SU-DHL-6 (cell line): Measurements from ENCODE around the gene HDGFL3.

Source experiments
- H2AFZ ChIP-seq: fragments of 200-600 bp; sonication (generic); 2 replicates; pipeline ENCODE4 v1.6.1; 2014; ENCODE audit warnings: low read depth, mild to moderate bottlenecking, moderate library complexity, mixed read lengths, antibody characterized with exemption, low read length; ENCODE audit not compliant: severe bottlenecking
- H3F3A ChIP-seq: fragments of 200-600 bp; shearing (Covaris generic); 2 replicates; pipeline ENCODE4 v1.6.0; 2016; ENCODE audit warnings: antibody characterized with exemption, mild to moderate bottlenecking; ENCODE audit not compliant: insufficient read depth
- H3K27ac ChIP-seq: fragments of 200-600 bp; sonication (generic); 2 replicates; pipeline ENCODE4 v1.5.1; 2016; ENCODE audit warnings: low read depth, mild to moderate bottlenecking, low read length, moderate library complexity, mixed read lengths
- H3K27me3 ChIP-seq: fragments of 200-600 bp; sonication (generic), shearing (Covaris generic); 2 replicates; pipeline ENCODE4 v1.6.0; 2014; ENCODE audit warnings: mild to moderate bottlenecking, low read length
- H3K36me3 ChIP-seq: fragments of 200-600 bp; sonication (generic); 2 replicates; pipeline ENCODE4 v1.6.1; 2014; ENCODE audit warnings: mild to moderate bottlenecking, low read length, mixed read lengths
- H3K4me2 ChIP-seq: fragments of 300-600, 200-600 bp; shearing (Covaris generic), sonication (generic); 2 replicates; pipeline ENCODE4 v1.6.0; 2014; ENCODE audit warnings: low read length, low read depth, mild to moderate bottlenecking; ENCODE audit not compliant: poor library complexity, severe bottlenecking
- H3K4me3 ChIP-seq: fragments of 200-600 bp; sonication (generic); 2 replicates; pipeline ENCODE4 v1.5.1; 2014; ENCODE audit warnings: antibody characterized with exemption, low read length, mild to moderate bottlenecking, mixed read lengths; ENCODE audit not compliant: insufficient read depth, poor library complexity, severe bottlenecking
- H3K79me2 ChIP-seq: fragments of 200-600 bp; sonication (generic); 2 replicates; pipeline ENCODE4 v1.6.1; 2014; ENCODE audit warnings: mild to moderate bottlenecking, low read length, moderate library complexity; ENCODE audit not compliant: insufficient read depth
- H3K9ac ChIP-seq: fragments of 200-600 bp; sonication (generic); 2 replicates; pipeline ENCODE4 v1.7.0; 2014; ENCODE audit warnings: mild to moderate bottlenecking, low read length
- H3K9me2 ChIP-seq: fragments of 200-600 bp; sonication (generic); replicated peaks from 2 replicates; pipeline ENCODE4 v1.6.1; 2014; ENCODE audit warnings: low read length; ENCODE audit not compliant: insufficient read depth
- H3K9me3 ChIP-seq: fragments of 200-600 bp; sonication (generic); 2 replicates; pipeline ENCODE4 v1.6.1; 2014; ENCODE audit warnings: low read length, mixed read lengths; ENCODE audit not compliant: insufficient read depth
- H4K20me1 ChIP-seq: fragments of 200-600 bp; sonication (generic); 2 replicates; pipeline ENCODE4 v1.6.1; 2014; ENCODE audit warnings: low read depth, mild to moderate bottlenecking, antibody characterized with exemption, low read length, moderate library complexity, mixed read lengths
- EZH2phosphoT487 ChIP-seq: fragments of 200-600 bp; sonication (generic), shearing (Covaris generic); conservative IDR thresholded peaks from 2 replicates; pipeline ENCODE4 v1.6.1; 2018; ENCODE audit warnings: mild to moderate bottlenecking, antibody characterized with exemption, low read length, moderate library complexity, mixed read lengths
- TF ChIP-seq, protein P1 (sequence below): fragments of 200-600 bp; sonication (generic); IDR thresholded peaks from one replicate; pipeline ENCODE4 v1.5.1; 2017; ENCODE audit warnings: antibody characterized with exemption, mild to moderate bottlenecking, low read length, moderate library complexity; ENCODE audit not compliant: insufficient read depth, poor library complexity, severe bottlenecking

The HDGFL3 gene

DNA sequence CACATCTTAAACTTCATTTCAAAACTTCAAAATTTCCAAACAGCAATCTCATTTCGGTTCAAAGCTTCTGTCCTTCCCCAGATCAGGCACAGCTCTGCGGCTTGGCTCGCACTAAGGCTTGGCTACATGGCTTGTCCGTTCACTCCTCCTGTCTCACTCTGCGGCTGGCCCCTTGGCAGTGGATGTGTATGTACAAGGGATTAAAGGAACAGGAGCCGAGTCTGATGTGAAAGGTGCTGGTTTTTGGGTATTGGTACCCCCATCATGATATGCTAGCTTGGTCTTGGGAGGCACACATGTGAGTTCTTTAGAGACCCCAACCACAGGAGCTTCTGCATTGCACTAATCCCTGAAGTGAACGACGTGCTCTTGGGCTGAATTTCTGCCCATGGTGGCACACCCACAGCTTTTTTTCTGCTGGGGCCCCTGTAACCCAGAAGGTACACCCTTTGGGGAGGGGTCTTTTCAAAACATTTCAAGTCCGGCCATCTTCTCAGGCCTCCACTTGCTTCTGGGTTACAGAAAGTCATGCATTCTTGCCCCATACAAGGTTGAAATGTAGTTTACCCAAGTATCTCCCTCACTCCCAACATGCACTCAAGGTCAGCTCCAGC, 87.5 kb downstream of the HDGFL3 start:
- Histone ChIP-seq H3K79me2 (no peaks in the 10 kb centered on the region), H3K4me3 (no peak overlapping the region), H4K20me1 (no peaks in the 10 kb centered on the region), H3F3A (no peaks in the 10 kb centered on the region), H3K9me3 (no peaks in the 10 kb centered on the region), H3K27me3 (no peaks in the 10 kb centered on the region; the same call in 1 of the 2 replicates), H3K27ac (no peak overlapping the region), H3K36me3 (no peaks in the 10 kb centered on the region), H3K4me2 (no peak overlapping the region), H3K9ac (no peak overlapping the region), H3K9me2 (no peaks in the 10 kb centered on the region), H2AFZ (no peak overlapping the region)
- no peak for TF ChIP-seq EZH2phosphoT487
- TF ChIP-seq, protein P1, sequence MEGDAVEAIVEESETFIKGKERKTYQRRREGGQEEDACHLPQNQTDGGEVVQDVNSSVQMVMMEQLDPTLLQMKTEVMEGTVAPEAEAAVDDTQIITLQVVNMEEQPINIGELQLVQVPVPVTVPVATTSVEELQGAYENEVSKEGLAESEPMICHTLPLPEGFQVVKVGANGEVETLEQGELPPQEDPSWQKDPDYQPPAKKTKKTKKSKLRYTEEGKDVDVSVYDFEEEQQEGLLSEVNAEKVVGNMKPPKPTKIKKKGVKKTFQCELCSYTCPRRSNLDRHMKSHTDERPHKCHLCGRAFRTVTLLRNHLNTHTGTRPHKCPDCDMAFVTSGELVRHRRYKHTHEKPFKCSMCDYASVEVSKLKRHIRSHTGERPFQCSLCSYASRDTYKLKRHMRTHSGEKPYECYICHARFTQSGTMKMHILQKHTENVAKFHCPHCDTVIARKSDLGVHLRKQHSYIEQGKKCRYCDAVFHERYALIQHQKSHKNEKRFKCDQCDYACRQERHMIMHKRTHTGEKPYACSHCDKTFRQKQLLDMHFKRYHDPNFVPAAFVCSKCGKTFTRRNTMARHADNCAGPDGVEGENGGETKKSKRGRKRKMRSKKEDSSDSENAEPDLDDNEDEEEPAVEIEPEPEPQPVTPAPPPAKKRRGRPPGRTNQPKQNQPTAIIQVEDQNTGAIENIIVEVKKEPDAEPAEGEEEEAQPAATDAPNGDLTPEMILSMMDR: no peak

DNA sequence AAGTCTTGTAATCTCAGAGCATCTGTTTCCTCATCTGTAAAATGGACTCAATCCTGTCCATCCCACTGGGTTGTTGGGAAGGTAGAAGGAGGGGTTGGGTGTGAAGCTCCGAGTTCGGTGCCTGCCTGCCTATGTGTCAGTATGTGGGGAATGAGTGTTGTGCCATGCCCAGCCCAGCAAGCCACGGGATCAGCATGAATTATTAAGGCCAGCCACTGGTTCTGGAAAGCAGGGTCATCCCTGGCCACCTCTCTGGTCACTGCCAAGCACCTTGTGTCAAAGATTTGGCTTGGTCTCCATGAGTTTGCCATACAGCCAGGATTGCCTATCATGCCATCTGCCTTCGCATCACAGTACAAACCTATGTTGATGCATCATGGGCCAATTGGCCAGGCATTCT, 88.7 kb downstream of the HDGFL3 start:
- Histone ChIP-seq H3K9ac (no peak overlapping the region), H3K9me3 (no peaks in the 10 kb centered on the region), H3K9me2 (no peaks in the 10 kb centered on the region), H2AFZ (no peak overlapping the region), H3K36me3 (no peaks in the 10 kb centered on the region), H3K4me2 (no peak overlapping the region), H3K4me3 (no peak overlapping the region), H3F3A (no peaks in the 10 kb centered on the region), H3K79me2 (no peaks in the 10 kb centered on the region), H3K27me3 (no peaks in the 10 kb centered on the region; the same call in 1 of the 2 replicates), H3K27ac (no peak overlapping the region), H4K20me1 (no peaks in the 10 kb centered on the region)
- TF ChIP-seq EZH2phosphoT487: no peak
- TF ChIP-seq, protein P1: no peak

DNA sequence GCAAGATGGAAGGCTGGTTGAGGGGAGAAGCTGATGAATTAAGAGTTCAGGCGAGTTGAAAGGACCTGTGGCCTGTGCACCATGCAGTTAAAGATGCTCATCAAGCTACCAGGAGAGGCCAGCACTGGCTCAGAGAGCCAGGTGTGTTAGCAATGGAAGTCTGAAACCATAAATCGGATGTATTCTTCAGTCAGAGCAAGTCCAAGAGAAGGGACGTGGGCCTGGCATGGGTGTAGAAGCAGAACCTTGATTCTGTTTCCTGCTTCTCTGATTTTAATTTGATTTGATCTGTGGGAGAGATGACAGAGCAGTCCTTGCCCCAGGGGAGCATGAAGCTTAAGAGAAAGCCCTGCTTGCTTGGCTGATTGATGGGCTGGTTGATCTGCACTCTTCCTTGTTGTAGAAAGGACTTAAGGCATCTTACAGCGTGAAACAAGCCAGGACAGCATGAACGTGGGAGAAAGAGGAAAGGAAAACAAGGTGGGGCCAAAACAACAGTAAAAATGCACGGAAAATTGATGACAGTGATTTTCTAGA, 89.3 kb downstream of the HDGFL3 start:
- TF ChIP-seq EZH2phosphoT487: no peak
- H3K9ac ChIP-seq: no peak overlapping the region

DNA sequence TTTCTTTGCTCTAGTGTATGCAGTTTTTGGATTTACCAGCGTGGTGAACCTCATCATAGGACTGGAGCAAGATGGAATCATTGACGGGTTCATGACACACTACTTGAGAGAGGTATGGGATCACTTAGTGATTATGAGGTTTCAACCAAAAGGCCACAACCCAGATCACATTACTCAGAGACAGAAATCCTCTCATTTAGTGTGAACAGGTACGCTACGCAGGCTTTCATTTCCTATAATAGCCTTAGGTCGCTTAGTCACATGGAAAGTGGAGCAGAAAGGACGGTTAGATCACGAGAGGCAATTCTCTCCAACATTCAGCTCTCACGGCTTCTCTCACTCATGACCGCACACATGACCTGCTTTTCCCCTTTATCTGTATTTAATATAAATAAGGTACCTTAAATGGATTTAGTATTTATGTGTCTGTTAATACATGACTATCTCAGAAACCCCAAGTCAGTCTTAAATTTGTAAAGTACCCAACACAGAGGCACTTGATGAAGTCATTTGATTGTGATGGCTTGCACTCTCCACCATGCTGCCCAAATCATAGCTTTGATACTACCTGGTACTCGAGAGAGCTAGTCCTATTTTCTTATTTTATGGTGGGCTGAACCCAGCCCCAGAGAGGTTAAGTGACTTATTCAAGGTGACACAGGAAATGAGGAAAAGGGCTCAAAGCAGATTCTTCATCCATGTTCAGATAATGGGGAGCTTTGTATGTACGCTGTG, 91.6 kb downstream of the HDGFL3 start:
- Histone ChIP-seq H3K27ac (no peak overlapping the region), H3K27me3 (no peaks in the 10 kb centered on the region; the same call in 1 of the 2 replicates), H3K4me3 (no peak overlapping the region), H2AFZ (no peak overlapping the region), H3K79me2 (no peaks in the 10 kb centered on the region), H3K9me3 (no peaks in the 10 kb centered on the region), H3K4me2 (no peak overlapping the region), H3K36me3 (no peaks in the 10 kb centered on the region), H3F3A (no peaks in the 10 kb centered on the region), H4K20me1 (no peaks in the 10 kb centered on the region), H3K9ac (no peak overlapping the region), H3K9me2 (no peaks in the 10 kb centered on the region)
- TF ChIP-seq EZH2phosphoT487: no peak
- TF ChIP-seq, protein P1: no peak

More for the DNA sequence above, 89.3 kb downstream of the HDGFL3 start:
- Histone ChIP-seq H4K20me1 (no peaks in the 10 kb centered on the region), H3K4me2 (no peak overlapping the region), H3K9me3 (no peaks in the 10 kb centered on the region), H3K27ac (no peak overlapping the region), H3F3A (no peaks in the 10 kb centered on the region), H3K79me2 (no peaks in the 10 kb centered on the region), H3K4me3 (no peak overlapping the region), H3K36me3 (no peaks in the 10 kb centered on the region), H3K9me2 (no peaks in the 10 kb centered on the region), H2AFZ (no peak overlapping the region), H3K27me3 (no peaks in the 10 kb centered on the region; the same call in 1 of the 2 replicates)
